ENCODE measurements around the gene GPRC5B. TPM values are rescaled to one million over a fixed set of nuclear protein-coding genes. Genes with fewer than 3 reads are reported as not detected.

GPRC5B gene
- total and polyA plus RNA-seq, 2 of the 8 experiments (the other 6 are each of a cell fraction or from before 2014, with no cell fraction given) = 106 to 160 TPM

DNA sequence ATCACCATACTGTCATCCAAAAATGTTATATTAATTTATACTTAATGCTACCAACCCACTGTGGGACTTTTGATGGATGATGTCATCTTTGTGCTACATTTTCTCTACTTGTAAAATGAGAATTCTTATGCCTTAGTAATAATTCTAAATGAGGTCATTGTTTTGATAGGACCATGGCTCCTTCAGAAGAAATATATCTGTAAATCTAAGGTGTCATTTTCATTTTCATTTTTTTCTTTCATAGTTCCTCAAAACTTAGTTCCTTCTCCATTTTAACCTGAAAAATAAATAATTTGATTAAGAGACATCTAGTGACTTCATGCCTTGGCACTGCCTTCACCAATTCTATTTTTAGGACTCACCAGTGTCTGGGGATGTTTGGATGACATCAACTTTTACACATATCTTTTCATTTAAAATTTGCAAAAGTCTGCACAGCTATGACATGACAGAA lies 48.7 kb downstream of the GPRC5B start:
- no peak overlapping the region for H4K8ac ChIP-seq (ENCODE audit: extremely low read depth, insufficient read depth, low read length)
- H3K79me2 ChIP-seq (ENCODE audit: control insufficient read depth in 1 of 2, insufficient read depth in 2 of 2, low read length in 2 of 2) = no peaks in the 10 kb centered on the region
- no peak overlapping the region for H3K4me3 ChIP-seq (ENCODE audit: extremely low read depth in 1 of 4, insufficient read depth in 2 of 4, low read depth in 3 of 4, low read length in 4 of 4)
- no peaks in the 10 kb centered on the region for H3K36me3 ChIP-seq (ENCODE audit: control insufficient read depth in 2 of 4, insufficient read depth in 4 of 4, low read length in 3 of 4)
- no peak for FAIRE-seq
- CTCF ChIA-PET (ENCODE audit: partially characterized antibody) = no interaction called here
- no peak overlapping the region for H3K56ac ChIP-seq (replicated peaks; ENCODE audit: insufficient read length, low read depth, low read length)
- POLR2A ChIA-PET (ENCODE audit: partially characterized antibody) = no interaction called here
- no peak overlapping the region for H3K18ac ChIP-seq (ENCODE audit: extremely low read depth, low read length)
- no peak overlapping the region for H3K14ac ChIP-seq (ENCODE audit: insufficient read length)
- H2BK5ac ChIP-seq (ENCODE audit: low read depth, low read length) = no peak overlapping the region
- TF ChIP-seq TEAD4 (IDR thresholded peaks at IDR 0.05; ENCODE audit: low read depth, low read length) (no peak), YY1 (IDR thresholded peaks at IDR 0.05; ENCODE audit: low read depth, low read length) (no peak), RAD21 (IDR thresholded peaks at IDR 0.05 in 1 of 2, conservative IDR thresholded peaks at IDR 0.05 in 1 of 2; ENCODE audit: low read depth in 2 of 2, low read length in 2 of 2) (no peak), MAFK (IDR thresholded peaks at IDR 0.05; ENCODE audit: low read depth, low read length) (no peak), EP300 (IDR thresholded peaks at IDR 0.05; ENCODE audit: borderline replicate concordance in 1 of 2, low read depth in 2 of 2, low read length in 2 of 2) (no peak), SP2 (IDR thresholded peaks at IDR 0.05; ENCODE audit: low read length) (no peak), GTF2F1 (IDR thresholded peaks at IDR 0.05; ENCODE audit: borderline replicate concordance, low read depth, low read length) (no peak), ASH2L (IDR thresholded peaks at IDR 0.05; ENCODE audit: low read length) (no peak), BRCA1 (IDR thresholded peaks at IDR 0.05; ENCODE audit: low read depth, low read length) (no peak), EGR1 (IDR thresholded peaks at IDR 0.05; ENCODE audit: borderline replicate concordance, low read depth, low read length) (no peak), CTBP2 (IDR thresholded peaks at IDR 0.05; ENCODE audit: borderline replicate concordance, insufficient read depth, insufficient read length, low read length) (no peak)
- no peak overlapping the region for H2BK20ac ChIP-seq (ENCODE audit: low read length)
- no peak overlapping the region for H4K91ac ChIP-seq (replicated peaks; ENCODE audit: insufficient read length, low read length)
- H3K27me3 ChIP-seq (replicated peaks in 1 of 4; ENCODE audit: control insufficient read depth in 3 of 4, extremely low read depth in 1 of 4, insufficient read depth in 3 of 4, low read length in 3 of 4) = no peaks in the 10 kb centered on the region
- no peaks in the 10 kb centered on the region for H4K20me1 ChIP-seq (replicated peaks in 1 of 2; ENCODE audit: control insufficient read depth in 1 of 2, insufficient read depth in 2 of 2, low read length in 2 of 2)
- H3K4me2 ChIP-seq (ENCODE audit: insufficient read depth in 1 of 2, low read depth in 2 of 2, low read length in 2 of 2) = no peak overlapping the region
- no peak overlapping the region for H2BK12ac ChIP-seq (ENCODE audit: low read depth, low read length)
- H3K9me3 ChIP-seq (ENCODE audit: insufficient read depth in 2 of 2, low read depth in 1 of 2, low read length in 1 of 2) = no peaks in the 10 kb centered on the region
- H3K27ac ChIP-seq (ENCODE audit: low read depth, low read length) = no peak overlapping the region
- peaks cover 0 to 13% (median 6%) of the 10 kb centered on the region in 4 experiments; a peak in 6 of 7 replicates for H3K4me1 ChIP-seq (replicated peaks in 1 of 4; ENCODE audit: control insufficient read depth in 3 of 4, insufficient read depth in 4 of 4, low read length in 3 of 4)
- H3K79me1 ChIP-seq (ENCODE audit: low read depth, low read length) = no peaks in the 10 kb centered on the region
- H2BK15ac ChIP-seq (ENCODE audit: low read length) = no peak overlapping the region
- no peak overlapping the region for H2AFZ ChIP-seq (ENCODE audit: low read length)
- no peak overlapping the region for H3K4ac ChIP-seq (replicated peaks; ENCODE audit: insufficient read length, low read depth, low read length)
- H3K23ac ChIP-seq (ENCODE audit: insufficient read length) = no peak overlapping the region
- peaks cover 2% of the 10 kb centered on the region; the same call in 1 of the 2 replicates for H3K23me2 ChIP-seq (ENCODE audit: low read depth, low read length)
- DNase-seq (ENCODE audit: low read depth in 1 of 2, low spot score in 2 of 2) = no peak
- no peak overlapping the region for H4K5ac ChIP-seq (ENCODE audit: insufficient read length, low read depth, low read length)
- H2BK120ac ChIP-seq (replicated peaks; ENCODE audit: low read depth, low read length) = no peak overlapping the region
- H3K9ac ChIP-seq (replicated peaks in 1 of 4; ENCODE audit: extremely low read depth in 1 of 4, low read depth in 3 of 4, low read length in 3 of 4) = no peak overlapping the region
- H2AK5ac ChIP-seq (ENCODE audit: low read depth, low read length) = no peak overlapping the region
